CD4-positive, alpha-beta T cell treated with Interleukin-21 for 1 hour (primary cell): Measurements from ENCODE around the gene MGRN1.

Source experiments
- DNase-seq: peaks from one replicate; pipeline ENCODE4 v3.0.0-alpha.2; 2020

MGRN1 gene

GRCh38 chr16:4677390-4677789 lies 52.8 kb downstream of the MGRN1 start:
- DNase-seq = no peak

- DNase-seq = no peak
These were observed 53.4 kb downstream of the MGRN1 start for GRCh38 chr16:4677994-4678393.

- no peak for DNase-seq
These were observed 54.0 kb downstream of the MGRN1 start for GRCh38 chr16:4678596-4678995.

GRCh38 chr16:4679156-4679849 lies 54.7 kb downstream of the MGRN1 start:
- DNase-seq = no peak

GRCh38 chr16:4679850-4680636 lies 55.4 kb downstream of the MGRN1 start:
- DNase-seq = peak; percentile 15

GRCh38 chr16:4680673-4681470 lies 56.2 kb downstream of the MGRN1 start:
- DNase-seq = no peak

GRCh38 chr16:4681471-4682083 lies 57.0 kb downstream of the MGRN1 start:
- no peak for DNase-seq

- DNase-seq = no peak
These were observed 57.5 kb downstream of the MGRN1 start for GRCh38 chr16:4682084-4682591.

GRCh38 chr16:4682616-4683254 lies 58.1 kb downstream of the MGRN1 start:
- DNase-seq = peak; percentile 33

GRCh38 chr16:4683255-4684057 lies 58.8 kb downstream of the MGRN1 start:
- DNase-seq = no peak

GRCh38 chr16:4684058-4684715 lies 59.6 kb downstream of the MGRN1 start:
- no peak for DNase-seq

- no peak for DNase-seq
These were observed 60.1 kb downstream of the MGRN1 start for GRCh38 chr16:4684763-4685162.

- DNase-seq = no peak
These were observed 60.7 kb downstream of the MGRN1 start for GRCh38 chr16:4685292-4685691.

GRCh38 chr16:4685776-4686496 lies 61.3 kb downstream of the MGRN1 start:
- no peak for DNase-seq

GRCh38 chr16:4686497-4687210 lies 62.0 kb downstream of the MGRN1 start:
- no peak for DNase-seq

- DNase-seq = no peak
These were observed 62.8 kb downstream of the MGRN1 start for GRCh38 chr16:4687416-4687815.

- no peak for DNase-seq
These were observed 63.5 kb downstream of the MGRN1 start for GRCh38 chr16:4687946-4688673.

- no peak for DNase-seq
These were observed 64.0 kb downstream of the MGRN1 start for GRCh38 chr16:4688674-4689045.

GRCh38 chr16:4689091-4689671 lies 64.6 kb downstream of the MGRN1 start:
- DNase-seq = no peak
